Vagina (tissue), 2 donors: ENCODE measurements around the gene MYLK2.

Source experiments
- CTCF ChIP-seq, 3 experiments: fragments of 450-650 bp in 2 of 3; fragments of 200-600 bp in 1 of 3; sonication (generic) in 1 of 3; IDR thresholded peaks; one replicate each; pipeline ENCODE4 v1.5.1; 2017 to 2019; ENCODE audit warnings: antibody characterized with exemption in 3 of 3, mild to moderate bottlenecking in 2 of 3, moderate library complexity in 2 of 3
- POLR2A ChIP-seq, 2 donors: fragments of 450-650 bp; IDR thresholded peaks; one replicate each; pipeline ENCODE4 v1.6.1; 2017; ENCODE audit warnings: antibody characterized with exemption in 2 of 2, mild to moderate bottlenecking in 2 of 2, moderate library complexity in 2 of 2
- POLR2AphosphoS5 ChIP-seq, 2 donors: sonication (generic); formaldehyde crosslinking; IDR thresholded peaks; one replicate each; pipeline ENCODE4 v1.9.0; 2017; ENCODE audit warnings: antibody characterized with exemption in 2 of 2, mild to moderate bottlenecking in 2 of 2, low read depth in 1 of 2; ENCODE audit not compliant: insufficient read depth in 1 of 2

GRCh38 chr20:31808481-31808880 lies 10.7 kb upstream of the MYLK2 start:
- TF ChIP-seq POLR2A (IDR thresholded peaks at IDR 0.05) (no peak), CTCF (IDR thresholded peaks at IDR 0.05) (no peak), POLR2AphosphoS5 (IDR thresholded peaks at IDR 0.05; ENCODE audit: insufficient read depth in 1 of 2, low read depth in 1 of 2) (no peak)
